Measurements from ENCODE around the gene THSD4.

DNA sequence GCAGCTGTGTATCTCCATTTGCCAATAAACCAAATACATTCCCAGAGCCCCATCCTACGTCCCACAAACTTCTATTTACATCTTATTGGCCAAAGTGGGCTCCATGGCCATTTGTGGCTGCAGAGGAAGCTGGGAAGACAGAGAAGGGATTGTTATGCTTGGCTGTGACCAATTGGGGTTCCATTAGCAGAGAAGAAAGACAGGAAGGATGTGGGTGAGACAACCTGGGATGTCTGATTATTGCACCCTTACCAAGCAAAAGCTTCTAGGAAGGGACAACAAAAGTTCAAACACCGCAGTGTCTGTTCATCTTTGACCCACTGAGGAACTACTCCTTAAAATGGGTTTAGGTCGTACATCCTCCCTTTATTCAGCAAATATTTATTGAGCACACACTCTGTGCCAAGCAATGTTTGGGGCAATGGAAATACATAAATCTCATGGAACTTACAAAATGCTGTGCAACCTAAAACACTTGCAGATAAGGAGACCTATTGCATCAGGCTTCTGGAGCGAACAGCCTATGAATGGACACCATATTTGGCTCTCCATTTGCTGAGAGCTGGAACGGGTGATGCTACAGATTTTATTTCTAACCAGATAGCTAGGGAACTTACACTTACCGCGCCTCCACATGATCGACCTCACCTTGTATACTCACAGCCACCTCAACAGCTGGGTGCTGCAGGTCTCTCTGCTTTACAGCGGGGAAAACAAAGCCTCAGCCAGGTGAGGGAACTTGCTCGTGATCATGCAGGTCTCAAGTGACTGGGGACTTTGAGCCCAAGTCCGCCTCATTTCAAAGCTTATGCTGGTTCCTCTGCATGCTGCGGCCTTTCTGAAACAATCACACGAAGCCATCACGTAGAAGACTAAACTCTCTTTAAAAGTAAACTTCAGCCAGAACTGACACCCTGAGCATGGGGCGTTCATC lies 673.6 kb downstream of the THSD4 start:
- TF ChIP-seq CTCF (IDR thresholded peaks at IDR 0.05) (no peak), POLR2AphosphoS5 (IDR thresholded peaks at IDR 0.05) (no peak)

Data from suprapubic skin (tissue), 3 donors.